Lower leg skin (tissue), 3 donors: ENCODE data around the gene GSTP1.

Experiments used
- CTCF ChIP-seq, 3 donors: fragments of 450-650 bp; IDR thresholded peaks; one replicate each; pipeline ENCODE4 v1.5.1; 2016; ENCODE audit warnings: antibody characterized with exemption in 3 of 3, mild to moderate bottlenecking in 3 of 3, moderate library complexity in 2 of 3
- POLR2A ChIP-seq, 2 donors: fragments of 450-650 bp; IDR thresholded peaks; one replicate each; pipeline ENCODE4 v1.6.1; 2016 to 2017; ENCODE audit warnings: antibody characterized with exemption in 2 of 2, mild to moderate bottlenecking in 1 of 2, moderate library complexity in 1 of 2

GRCh38 chr11:67633758-67634365 is 50.2 kb downstream of the GSTP1 start:
- TF ChIP-seq CTCF (IDR thresholded peaks at IDR 0.05) = no peak
- TF ChIP-seq POLR2A (IDR thresholded peaks at IDR 0.05) = no peak
